Putamen (tissue), 1 donor: Measurements from ENCODE around the gene KMT2A.

Source experiments
- DNase-seq: peaks from one replicate; pipeline ENCODE4 v3.0.0-alpha.2; 2016; ENCODE audit warnings: low spot score

Gene KMT2A

GRCh38 chr11:118488480-118489109, 52.3 kb downstream of the KMT2A start:
- peak; percentile 74 for DNase-seq

GRCh38 chr11:118491041-118491440, 54.7 kb downstream of the KMT2A start:
- DNase-seq, result no peak

GRCh38 chr11:118497831-118498230, 61.5 kb downstream of the KMT2A start:
- DNase-seq, result no peak

- DNase-seq, result no peak
Observed at GRCh38 chr11:118503216-118503615, 66.9 kb downstream of the KMT2A start.

GRCh38 chr11:118511601-118512000, 75.3 kb downstream of the KMT2A start:
- DNase-seq, result no peak

GRCh38 chr11:118514103-118514502, 77.8 kb downstream of the KMT2A start:
- no peak for DNase-seq

- DNase-seq, result no peak
Observed at GRCh38 chr11:118519549-118519948, 83.3 kb downstream of the KMT2A start.

GRCh38 chr11:118521892-118522311, 85.6 kb downstream of the KMT2A start:
- no peak for DNase-seq

- no peak for DNase-seq
Observed at GRCh38 chr11:118522571-118523072, 86.3 kb downstream of the KMT2A start.

GRCh38 chr11:118524356-118524755, 88.1 kb downstream of the KMT2A start:
- no peak for DNase-seq

- DNase-seq, result no peak
Observed at GRCh38 chr11:118524757-118525470, 88.6 kb downstream of the KMT2A start.

GRCh38 chr11:118526688-118527087, 90.4 kb downstream of the KMT2A start:
- DNase-seq, result no peak

- DNase-seq, result no peak
Observed at GRCh38 chr11:118527109-118527508, 90.8 kb downstream of the KMT2A start, which contains the start of gene TTC36. TSS of gene TTC36 (plus strand) at chr11:118527474. CDS start at chr11:118527495, 21 bp downstream.

GRCh38 chr11:118528511-118528910, 92.2 kb downstream of the KMT2A start:
- no peak for DNase-seq

- no peak for DNase-seq
Observed at GRCh38 chr11:118529584-118530175, 93.4 kb downstream of the KMT2A start.

GRCh38 chr11:118530180-118530682, 93.9 kb downstream of the KMT2A start:
- no peak for DNase-seq

GRCh38 chr11:118530683-118531596, 94.6 kb downstream of the KMT2A start, which contains the start of gene TMEM25:
TSS of gene TMEM25 (plus strand) at chr11:118531192. CDS start at chr11:118531802, 610 bp downstream.
- peak; percentile 78 for DNase-seq

- DNase-seq, result peak; percentile 27
Observed at GRCh38 chr11:118531597-118532084, 95.3 kb downstream of the KMT2A start.

- DNase-seq, result no peak
Observed at GRCh38 chr11:118532091-118532490, 95.8 kb downstream of the KMT2A start.

- no peak for DNase-seq
Observed at GRCh38 chr11:118532852-118533768, 96.8 kb downstream of the KMT2A start.
